ENCODE measurements around the gene SLBP.

The SLBP gene

GRCh38 chr4:1654216-1654955 is 57.7 kb downstream of the SLBP start:
- DNase-seq (ENCODE audit: low read depth in 2 of 2), result no peak

- no peak for DNase-seq (ENCODE audit: low read depth in 2 of 2)
Measured at GRCh38 chr4:1653776-1654175, 58.3 kb downstream of the SLBP start.

GRCh38 chr4:1652088-1652487 is 60.0 kb downstream of the SLBP start:
- no peak for DNase-seq (ENCODE audit: low read depth in 2 of 2)

- DNase-seq (ENCODE audit: low read depth in 2 of 2), result no peak
Measured at GRCh38 chr4:1651609-1652008, 60.5 kb downstream of the SLBP start.

- no peak for DNase-seq (ENCODE audit: low read depth in 2 of 2)
Measured at GRCh38 chr4:1648962-1649361, 63.2 kb downstream of the SLBP start.

GRCh38 chr4:1647432-1647831 is 64.7 kb downstream of the SLBP start:
- DNase-seq (ENCODE audit: low read depth in 2 of 2), result no peak

GRCh38 chr4:1646690-1647089 is 65.4 kb downstream of the SLBP start:
- no peak for DNase-seq (ENCODE audit: low read depth in 2 of 2)

GRCh38 chr4:1644891-1645657 is 67.0 kb downstream of the SLBP start:
- DNase-seq (ENCODE audit: low read depth in 2 of 2), result no peak

- DNase-seq (ENCODE audit: low read depth in 2 of 2), result no peak
Measured at GRCh38 chr4:1643971-1644735, 68.0 kb downstream of the SLBP start.

Data from fibroblast of skin of left quadriceps (primary cell).